Retinal pigment epithelial cell (primary cell): ENCODE measurements around the gene ZNF615.
A peak's percentile ranks its signal among the peaks of the same experiment; 100 is the strongest.
"Not testable (repeated sequence)": the region's sequence is repeated elsewhere in the genome, so short reads cannot be mapped to it uniquely, and the experiment has no call there.

Experiments used
- DNase-seq: peaks from one replicate; pipeline ENCODE4 v3.0.0-alpha.2; 2010; ENCODE audit warnings: low read depth
- H3K4me3 ChIP-seq: 2 replicates; pipeline ENCODE4 v1.5.1; 2011; ENCODE audit warnings: mild to moderate bottlenecking, low read length, control low read depth, moderate library complexity
- CTCF ChIP-seq: conservative IDR thresholded peaks from 2 replicates; pipeline ENCODE4 v1.5.1; 2011; ENCODE audit warnings: low read depth, low read length, control low read depth, inconsistent platforms

Gene ZNF615

GRCh38 chr19:51976852-51977251 lies 31.2 kb downstream of the ZNF615 start:
- no peak for TF ChIP-seq CTCF
- no peak for DNase-seq
- H3K4me3 ChIP-seq = no peak overlapping the region

- not testable (repeated sequence) for DNase-seq, H3K4me3 ChIP-seq
These were observed 32.2 kb downstream of the ZNF615 start for GRCh38 chr19:51975787-51976186.

- no peak overlapping the region for H3K4me3 ChIP-seq
- no peak for TF ChIP-seq CTCF
- no peak for DNase-seq
These were observed 36.4 kb downstream of the ZNF615 start for GRCh38 chr19:51971624-51972023.

GRCh38 chr19:51970718-51971117 lies 37.3 kb downstream of the ZNF615 start:
- no peak for DNase-seq
- no peak overlapping the region for H3K4me3 ChIP-seq
- no peak for TF ChIP-seq CTCF

GRCh38 chr19:51965583-51965982 lies 42.4 kb downstream of the ZNF615 start:
- TF ChIP-seq CTCF = no peak
- DNase-seq = no peak
- H3K4me3 ChIP-seq = no peak overlapping the region

- DNase-seq, H3K4me3 ChIP-seq: not testable (repeated sequence)
These were observed 47.3 kb downstream of the ZNF615 start for GRCh38 chr19:51960621-51961233.

GRCh38 chr19:51959791-51960190 lies 48.2 kb downstream of the ZNF615 start:
- H3K4me3 ChIP-seq = no peak overlapping the region
- no peak for TF ChIP-seq CTCF
- no peak for DNase-seq

- H3K4me3 ChIP-seq, DNase-seq: not testable (repeated sequence)
These were observed 50.2 kb downstream of the ZNF615 start for GRCh38 chr19:51957846-51958245.

- DNase-seq = no peak
- peak overlapping the region; percentile 11 for H3K4me3 ChIP-seq
- TF ChIP-seq CTCF = no peak
These were observed 59.0 kb downstream of the ZNF615 start for GRCh38 chr19:51948975-51949374.
